DND-41 (cell line): ENCODE data around the gene GTF3C5.

ENCODE experiments used
- ATAC-seq: fragments of 200-7000 bp; cut with Tn5 transposase; 3 replicates; pipeline ENCODE4 v1.9.1; 2021; ENCODE audit warnings: low read depth; ENCODE audit not compliant: insufficient read depth
- DNase-seq: peaks from one replicate; pipeline ENCODE4 v3.0.0-alpha.2; 2020
- H2AFZ ChIP-seq: 2 replicates; pipeline ENCODE4 v1.6.0; 2012; ENCODE audit warnings: low read depth, low read length
- H3K27ac ChIP-seq: 2 replicates; pipeline ENCODE4 v1.5.1; 2012; ENCODE audit warnings: low read length, inconsistent platforms
- H3K27me3 ChIP-seq: fragments of 200-600 bp; sonication (generic); 2 replicates; pipeline ENCODE4 v1.6.0; 2012; ENCODE audit warnings: low read length, mild to moderate bottlenecking, inconsistent platforms; ENCODE audit not compliant: insufficient read depth, poor library complexity
- H3K36me3 ChIP-seq: 2 replicates; pipeline ENCODE4 v1.5.1; 2012; ENCODE audit warnings: low read length, inconsistent platforms; ENCODE audit not compliant: insufficient read depth
- H3K4me1 ChIP-seq: 2 replicates; pipeline ENCODE4 v1.5.1; 2012; ENCODE audit warnings: mild to moderate bottlenecking, low read length; ENCODE audit not compliant: insufficient read depth
- H3K4me2 ChIP-seq: 2 replicates; pipeline ENCODE4 v1.6.0; 2012; ENCODE audit warnings: mild to moderate bottlenecking, moderate library complexity, low read length, inconsistent platforms; ENCODE audit not compliant: insufficient read depth
- H3K4me3 ChIP-seq, 2 experiments: fragments of 200-600 bp in 1 of 2; shearing (Covaris generic) in 1 of 2; 2 replicates each; pipeline ENCODE4 v1.5.1; 2012 to 2016; ENCODE audit warnings: inconsistent platforms in 2 of 2, low read length in 2 of 2, mild to moderate bottlenecking in 2 of 2, low read depth in 1 of 2, moderate library complexity in 1 of 2
- H3K79me2 ChIP-seq: 2 replicates; pipeline ENCODE4 v1.6.0; 2012; ENCODE audit warnings: low read length, inconsistent platforms; ENCODE audit not compliant: insufficient read depth
- H3K9ac ChIP-seq: 2 replicates; pipeline ENCODE4 v1.6.0; 2012; ENCODE audit warnings: low read depth, mild to moderate bottlenecking, inconsistent platforms, low read length, moderate library complexity
- H3K9me3 ChIP-seq: 2 replicates; pipeline ENCODE4 v1.5.1; 2012; ENCODE audit warnings: low read length, moderate library complexity, mild to moderate bottlenecking, inconsistent platforms; ENCODE audit not compliant: insufficient read depth, severe bottlenecking
- H4K20me1 ChIP-seq: 2 replicates; pipeline ENCODE4 v1.6.0; 2012; ENCODE audit warnings: low read length; ENCODE audit not compliant: insufficient read depth
- EZH2 ChIP-seq: IDR thresholded peaks from 3 replicates; pipeline ENCODE4 v1.6.1; 2012; ENCODE audit warnings: borderline replicate concordance, low read depth, mild to moderate bottlenecking, moderate library complexity, low read length, inconsistent platforms; ENCODE audit not compliant: severe bottlenecking
- TF ChIP-seq, protein P1 (sequence below): IDR thresholded peaks from 2 replicates; pipeline ENCODE4 v1.5.1; 2012; ENCODE audit warnings: borderline replicate concordance, low read length, moderate library complexity, mild to moderate bottlenecking; ENCODE audit not compliant: poor library complexity, severe bottlenecking; ENCODE audit errors: extremely low read depth

The GTF3C5 gene

DNA sequence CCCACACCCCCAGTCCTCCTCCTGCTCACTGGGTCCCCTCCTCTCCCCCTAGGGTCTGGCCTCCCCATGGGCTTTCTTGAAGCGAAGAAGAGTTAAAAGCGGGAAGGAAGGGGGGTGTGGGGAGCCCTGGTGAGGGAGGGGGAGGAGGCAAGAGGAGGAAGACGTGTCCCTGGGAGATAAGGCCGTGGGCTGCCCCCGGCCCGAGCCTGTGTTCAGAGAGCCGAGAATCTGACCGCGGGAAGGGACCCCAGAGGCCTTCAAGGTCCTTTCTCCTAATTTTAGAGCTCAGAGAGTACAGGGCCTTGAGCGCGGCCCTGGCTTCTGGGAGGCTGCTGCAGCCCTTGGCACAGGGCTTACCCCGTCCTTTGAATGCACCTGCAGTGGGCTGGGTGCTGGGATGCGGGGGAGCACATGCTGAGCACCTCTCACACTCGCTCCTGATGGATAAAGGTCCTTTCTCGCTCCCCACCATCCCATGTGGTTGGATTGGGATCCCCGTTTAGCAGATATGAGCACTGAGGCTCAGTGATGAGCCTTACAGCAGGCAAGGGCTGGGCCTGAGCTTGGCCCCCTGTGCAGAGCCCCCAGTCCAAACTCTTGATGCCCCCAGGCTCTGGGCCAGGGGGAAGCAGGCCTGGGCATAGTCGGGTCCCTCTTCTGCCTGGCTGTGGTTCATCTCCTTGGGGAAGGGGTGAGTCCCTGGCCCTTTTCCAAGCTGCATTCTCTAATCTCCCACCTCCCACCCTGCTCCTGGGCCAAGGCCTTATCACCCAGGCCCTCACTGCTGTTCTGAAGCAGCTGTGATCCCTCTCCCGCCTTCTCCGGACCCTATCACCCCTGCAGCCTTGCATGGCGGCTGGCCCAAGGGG lies 46.4 kb upstream of the GTF3C5 start:
- Histone ChIP-seq H3K4me3 (no peak overlapping the region), H3K9ac (no peak overlapping the region), H3K4me2 (no peak overlapping the region), H3K36me3 (no peaks in the 10 kb centered on the region), H3K4me1 (no peaks in the 10 kb centered on the region), H2AFZ (no peak overlapping the region), H3K9me3 (no peaks in the 10 kb centered on the region), H3K27me3 (peaks cover 6% of the 10 kb centered on the region), H3K27ac (no peak overlapping the region), H3K79me2 (no peaks in the 10 kb centered on the region), H4K20me1 (no peaks in the 10 kb centered on the region)
- no peak for DNase-seq
- ATAC-seq: no peak
- TF ChIP-seq, protein P1, sequence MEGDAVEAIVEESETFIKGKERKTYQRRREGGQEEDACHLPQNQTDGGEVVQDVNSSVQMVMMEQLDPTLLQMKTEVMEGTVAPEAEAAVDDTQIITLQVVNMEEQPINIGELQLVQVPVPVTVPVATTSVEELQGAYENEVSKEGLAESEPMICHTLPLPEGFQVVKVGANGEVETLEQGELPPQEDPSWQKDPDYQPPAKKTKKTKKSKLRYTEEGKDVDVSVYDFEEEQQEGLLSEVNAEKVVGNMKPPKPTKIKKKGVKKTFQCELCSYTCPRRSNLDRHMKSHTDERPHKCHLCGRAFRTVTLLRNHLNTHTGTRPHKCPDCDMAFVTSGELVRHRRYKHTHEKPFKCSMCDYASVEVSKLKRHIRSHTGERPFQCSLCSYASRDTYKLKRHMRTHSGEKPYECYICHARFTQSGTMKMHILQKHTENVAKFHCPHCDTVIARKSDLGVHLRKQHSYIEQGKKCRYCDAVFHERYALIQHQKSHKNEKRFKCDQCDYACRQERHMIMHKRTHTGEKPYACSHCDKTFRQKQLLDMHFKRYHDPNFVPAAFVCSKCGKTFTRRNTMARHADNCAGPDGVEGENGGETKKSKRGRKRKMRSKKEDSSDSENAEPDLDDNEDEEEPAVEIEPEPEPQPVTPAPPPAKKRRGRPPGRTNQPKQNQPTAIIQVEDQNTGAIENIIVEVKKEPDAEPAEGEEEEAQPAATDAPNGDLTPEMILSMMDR: no peak
- no peak for TF ChIP-seq EZH2

DNA sequence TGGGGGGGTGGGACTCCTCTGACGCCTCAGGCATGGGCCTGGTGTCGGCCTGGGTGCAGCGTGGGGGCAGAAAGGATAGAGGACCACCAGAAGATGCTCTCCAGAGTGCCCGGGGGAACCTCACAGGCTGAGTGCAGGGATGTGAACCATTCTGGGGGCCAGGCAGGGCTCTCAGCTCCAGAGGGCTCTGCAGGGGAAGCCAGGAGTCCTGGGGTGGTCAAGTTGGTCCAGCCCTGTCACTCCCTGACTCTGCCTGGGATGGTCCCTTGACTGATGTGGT lies 45.8 kb upstream of the GTF3C5 start:
- Histone ChIP-seq H3K36me3 (no peaks in the 10 kb centered on the region), H3K4me3 (no peak overlapping the region), H3K4me2 (no peak overlapping the region), H3K4me1 (no peaks in the 10 kb centered on the region), H3K27ac (no peak overlapping the region), H2AFZ (no peak overlapping the region), H4K20me1 (no peaks in the 10 kb centered on the region), H3K9ac (no peak overlapping the region), H3K27me3 (peaks cover 6% of the 10 kb centered on the region), H3K79me2 (no peaks in the 10 kb centered on the region), H3K9me3 (no peaks in the 10 kb centered on the region)
- ATAC-seq (no peak), DNase-seq (no peak)
- no peak for TF ChIP-seq EZH2
- TF ChIP-seq, protein P1: no peak

DNA sequence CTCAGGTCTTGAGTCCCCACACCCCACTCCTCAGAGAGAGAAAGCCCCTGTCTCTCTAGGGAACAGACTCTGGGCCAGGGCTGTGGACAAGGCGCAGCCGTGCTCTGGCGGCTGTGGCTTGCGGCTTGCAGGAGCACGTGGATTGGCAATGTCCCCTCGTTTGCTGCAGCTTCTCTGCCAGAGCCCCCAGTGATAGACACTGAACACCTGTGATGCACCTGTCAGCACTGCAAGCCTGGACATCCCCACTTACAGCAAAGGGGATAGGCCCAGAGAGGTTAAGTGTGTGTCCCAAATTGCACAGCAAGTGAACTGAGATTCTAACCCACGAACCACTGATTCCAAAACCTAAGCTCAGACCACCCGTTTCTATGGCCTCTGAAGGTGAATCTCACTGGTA lies 45.3 kb upstream of the GTF3C5 start:
- Histone ChIP-seq H3K79me2 (no peaks in the 10 kb centered on the region), H2AFZ (no peak overlapping the region), H3K4me3 (no peak overlapping the region), H3K9me3 (no peaks in the 10 kb centered on the region), H3K36me3 (no peaks in the 10 kb centered on the region), H3K9ac (no peak overlapping the region), H3K27ac (no peak overlapping the region), H3K4me2 (no peak overlapping the region), H3K27me3 (peaks cover 6% of the 10 kb centered on the region), H4K20me1 (no peaks in the 10 kb centered on the region), H3K4me1 (no peaks in the 10 kb centered on the region)
- ATAC-seq (no peak), DNase-seq (no peak)
- no peak for TF ChIP-seq EZH2
- TF ChIP-seq, protein P1: no peak

DNA sequence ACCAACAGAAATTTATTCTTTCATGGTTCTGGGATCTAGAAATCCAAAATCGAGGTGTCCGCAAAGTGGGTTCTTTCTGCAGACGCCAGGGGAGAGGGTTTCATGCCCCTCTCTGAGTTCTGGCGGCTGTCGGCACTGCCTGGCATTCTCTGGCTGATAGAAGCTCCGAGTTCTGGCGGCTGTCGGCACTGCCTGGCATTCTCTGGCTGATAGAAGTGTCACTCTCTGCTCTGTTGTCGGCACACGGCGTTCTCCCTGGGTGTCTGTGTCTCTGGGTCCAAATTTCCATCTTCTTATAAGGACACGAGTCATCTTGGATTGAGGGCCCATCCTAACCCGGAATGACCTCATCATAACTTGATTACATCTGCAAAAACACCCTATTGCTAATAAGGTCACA lies 44.7 kb upstream of the GTF3C5 start:
- H3K27ac ChIP-seq: no peak overlapping the region
- no peaks in the 10 kb centered on the region; the same call in 1 of the 2 replicates for H4K20me1 ChIP-seq
- ATAC-seq (no peak), DNase-seq (no peak)
- no peaks in the 10 kb centered on the region for H3K4me1 ChIP-seq
- H3K4me3 ChIP-seq: no peak overlapping the region
- H3K9me3 ChIP-seq: no peaks in the 10 kb centered on the region
- H3K9ac ChIP-seq: no peak overlapping the region
- H3K4me2 ChIP-seq: no peak overlapping the region
- no peak overlapping the region for H2AFZ ChIP-seq
- H3K36me3 ChIP-seq: no peaks in the 10 kb centered on the region
- no peaks in the 10 kb centered on the region for H3K79me2 ChIP-seq
- TF ChIP-seq EZH2: no peak
- TF ChIP-seq, protein P1: no peak
- peaks cover 6% of the 10 kb centered on the region for H3K27me3 ChIP-seq
